A172 (cell line): ENCODE results near the gene RNGTT. TPM values are rescaled to one million over a fixed set of nuclear protein-coding genes. Genes with fewer than 3 reads are reported as not detected.

Source experiments
- DNase-seq: peaks from one replicate; pipeline ENCODE4 v3.0.0-alpha.2; 2015; ENCODE audit warnings: low spot score
- total RNA-seq: library from RNA; depleted of rRNA; stranded (reverse); fragments of >200 nt; shearing (Covaris generic); gene quantifications from 2 replicates; pipeline ENCODE4 v1.2.3, GENCODE V29; 2014

Gene RNGTT
- total RNA-seq, 1 experiment from 2014 or later = 33.7 TPM

DNA sequence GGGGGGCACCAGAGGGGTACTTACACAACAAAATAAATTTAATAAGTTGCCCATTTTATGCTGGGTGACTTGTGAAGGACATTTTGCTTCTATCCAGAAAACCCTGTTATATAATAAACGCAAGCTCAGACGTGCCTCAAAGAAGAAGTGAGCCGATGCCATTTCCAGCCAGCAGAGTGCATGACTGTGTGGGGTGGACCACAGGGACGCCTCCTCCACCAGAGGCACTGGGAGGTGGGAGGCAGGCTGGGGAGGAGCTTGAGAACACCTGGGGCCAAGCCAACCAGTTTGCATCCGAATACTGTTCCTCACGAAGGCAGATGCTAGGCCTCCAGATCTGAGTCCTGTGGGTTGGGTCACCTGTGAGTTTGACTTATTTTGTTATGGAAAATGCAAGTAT lies 363.8 kb downstream of the RNGTT start:
- no peak for DNase-seq

DNA sequence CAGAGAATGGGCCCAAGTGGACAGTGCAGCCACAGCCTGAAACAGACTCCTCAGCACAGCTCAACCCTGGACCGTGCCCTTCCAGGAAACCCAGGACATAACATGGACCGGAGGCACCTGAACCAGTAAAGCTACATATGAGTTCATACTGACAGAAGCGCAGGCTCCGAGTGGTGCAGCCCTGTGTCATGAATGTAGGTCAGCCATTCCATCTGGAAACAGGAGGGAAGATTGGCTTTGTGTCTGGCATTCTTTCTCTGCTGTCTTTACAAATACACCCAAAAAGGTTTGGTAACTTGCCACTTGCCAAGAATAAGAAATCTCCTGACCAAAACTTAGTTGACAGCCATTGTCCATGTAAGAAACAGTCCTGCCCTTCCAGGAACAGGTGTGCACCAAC lies 366.6 kb downstream of the RNGTT start:
- DNase-seq = no peak

DNA sequence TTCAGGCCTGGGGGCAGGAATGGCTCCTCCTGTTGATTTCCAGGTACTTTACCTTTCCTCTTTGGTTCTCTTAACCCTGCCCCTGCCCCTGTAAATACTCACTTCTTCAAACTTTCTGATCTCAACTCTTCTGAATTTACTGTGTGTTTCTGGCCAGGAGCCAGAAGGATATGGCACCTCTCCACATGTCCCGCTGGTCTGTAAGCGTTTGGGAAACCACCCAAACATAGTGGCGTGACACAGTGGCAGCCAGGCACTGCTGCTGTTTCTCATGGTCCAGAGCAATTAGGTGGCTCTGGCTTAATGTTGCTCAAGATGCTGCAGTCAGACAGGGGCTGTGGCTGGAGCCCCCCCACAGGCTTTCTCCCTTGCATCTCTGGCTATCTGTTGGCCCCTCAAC lies 374.5 kb downstream of the RNGTT start:
- no peak for DNase-seq

DNA sequence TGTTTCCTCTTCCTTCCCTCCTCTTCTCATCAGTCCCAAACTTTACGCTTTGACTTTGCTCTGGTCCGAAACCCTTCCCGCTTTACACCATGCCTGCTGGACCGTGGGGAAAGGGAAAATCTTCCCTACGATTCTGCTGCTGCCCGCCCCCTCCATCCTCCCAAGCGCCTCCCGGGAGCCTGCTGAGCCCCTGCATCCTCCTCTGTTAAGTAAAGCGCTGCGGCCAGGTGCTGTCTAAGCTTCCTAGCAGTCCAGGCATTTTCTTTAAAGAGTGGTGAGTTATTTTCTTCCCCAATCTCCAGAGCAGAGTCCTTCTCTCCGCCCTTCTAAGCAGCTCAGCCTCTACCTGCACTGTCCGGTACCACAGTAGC lies 376.3 kb downstream of the RNGTT start:
- no peak for DNase-seq

DNA sequence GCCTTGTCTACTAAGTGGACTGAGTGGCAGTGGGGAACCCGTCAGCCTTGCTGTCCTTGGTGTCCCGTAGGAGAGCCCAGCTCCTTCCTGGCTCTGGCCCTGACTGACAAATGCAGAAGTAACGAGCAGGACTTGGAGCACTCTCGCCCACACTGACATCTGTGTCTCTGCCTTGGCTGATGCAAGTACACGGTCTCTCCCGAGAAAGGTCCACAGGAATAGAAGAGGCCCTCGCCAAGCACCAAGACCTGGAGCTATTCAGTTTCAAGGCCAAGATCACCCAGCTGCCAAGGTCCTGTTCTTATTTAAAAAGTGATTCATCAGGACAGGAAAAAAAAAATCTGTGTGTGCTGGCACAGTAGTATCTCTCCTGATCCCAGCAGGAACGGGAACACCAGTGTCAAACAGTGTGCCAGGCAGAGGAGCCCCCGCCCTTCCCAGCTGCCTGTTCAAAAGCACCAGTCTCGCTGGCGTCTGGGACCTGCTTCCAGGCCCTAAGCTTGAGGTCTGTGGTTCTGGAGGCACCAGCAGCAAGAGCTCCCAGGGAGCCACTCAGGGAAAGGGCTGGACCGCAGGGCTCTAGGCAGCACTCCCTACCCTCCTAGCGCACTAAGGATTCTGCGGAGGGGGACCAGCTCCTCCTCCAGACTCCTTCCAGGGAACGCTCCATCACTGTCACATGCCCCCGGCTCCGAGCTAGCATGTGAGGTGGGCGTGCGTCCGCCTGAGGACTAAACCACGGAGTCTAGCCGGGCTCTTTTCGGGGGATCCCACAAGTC lies 376.9 kb downstream of the RNGTT start:
- no peak for DNase-seq

DNA sequence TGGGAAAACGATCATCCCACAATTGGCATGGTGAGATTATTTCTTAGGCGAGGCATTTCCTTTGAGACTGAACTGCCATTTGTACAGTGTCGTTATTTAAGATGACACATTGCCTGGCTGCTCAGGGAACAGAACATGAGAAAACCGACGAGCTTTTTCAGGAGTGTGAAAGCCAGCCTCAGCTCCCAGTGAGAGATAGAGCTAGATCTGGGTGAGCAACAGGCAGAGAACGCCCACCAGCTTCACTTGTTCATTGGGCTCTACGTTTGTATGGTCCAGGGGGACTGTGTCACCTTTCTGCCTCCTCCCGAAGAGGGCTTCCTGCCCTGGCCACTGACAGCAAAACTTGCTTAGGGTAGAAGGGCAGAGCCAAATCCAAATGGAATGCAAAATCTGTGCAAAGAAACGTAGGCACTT lies 378.1 kb downstream of the RNGTT start:
- DNase-seq = no peak

DNA sequence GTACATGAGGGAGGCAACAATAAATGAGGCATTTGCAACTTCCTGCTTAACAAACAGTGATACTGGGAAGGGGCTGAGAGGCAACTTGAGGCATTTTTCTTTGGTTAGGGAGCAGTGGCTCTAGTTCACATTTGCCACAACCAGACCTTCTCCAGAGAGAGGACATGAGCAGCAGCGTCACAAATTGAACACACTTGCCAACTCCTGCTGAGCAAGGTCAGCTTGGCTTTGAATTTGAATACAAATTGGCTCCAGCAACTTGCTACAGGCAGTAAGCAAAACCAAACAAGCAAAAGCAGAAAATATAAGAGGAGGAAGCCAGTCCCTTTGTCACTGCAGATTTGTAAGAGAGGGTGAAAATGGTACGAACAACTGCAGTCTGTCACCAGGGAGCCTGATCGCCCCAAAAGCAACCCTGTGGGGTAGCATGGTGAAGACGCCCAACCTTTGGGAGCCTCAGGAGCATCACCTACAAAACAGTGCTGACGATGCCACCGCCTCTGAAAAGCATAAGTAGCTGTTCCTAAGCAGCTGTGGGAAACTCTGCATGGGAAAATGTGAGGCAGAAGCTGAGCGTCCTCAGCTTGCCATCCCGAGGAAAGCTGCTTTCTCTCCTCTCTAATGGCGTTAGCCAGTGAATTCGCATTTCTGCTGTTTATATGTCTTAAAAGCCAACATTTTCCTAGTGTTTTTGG lies 378.7 kb downstream of the RNGTT start:
- no peak for DNase-seq

DNA sequence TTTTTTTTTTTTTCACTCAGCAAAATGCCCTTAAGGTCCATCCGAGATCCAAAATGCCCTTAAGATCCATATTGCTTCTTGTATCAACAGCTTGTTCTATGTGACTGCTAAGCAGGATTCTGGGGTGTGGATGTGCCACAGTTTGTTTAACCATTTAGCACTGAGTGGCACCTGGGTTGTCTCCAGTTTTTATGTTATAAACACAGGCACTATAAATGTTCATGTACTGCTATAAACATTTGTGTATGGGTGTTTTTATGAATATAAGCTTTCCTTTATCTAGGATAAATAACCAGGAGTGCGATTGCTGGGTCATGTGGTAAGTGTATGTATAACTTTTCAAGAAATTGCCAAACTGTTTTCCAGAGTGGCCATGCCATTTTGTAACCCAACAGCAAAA lies 386.0 kb downstream of the RNGTT start:
- DNase-seq = no peak

DNA sequence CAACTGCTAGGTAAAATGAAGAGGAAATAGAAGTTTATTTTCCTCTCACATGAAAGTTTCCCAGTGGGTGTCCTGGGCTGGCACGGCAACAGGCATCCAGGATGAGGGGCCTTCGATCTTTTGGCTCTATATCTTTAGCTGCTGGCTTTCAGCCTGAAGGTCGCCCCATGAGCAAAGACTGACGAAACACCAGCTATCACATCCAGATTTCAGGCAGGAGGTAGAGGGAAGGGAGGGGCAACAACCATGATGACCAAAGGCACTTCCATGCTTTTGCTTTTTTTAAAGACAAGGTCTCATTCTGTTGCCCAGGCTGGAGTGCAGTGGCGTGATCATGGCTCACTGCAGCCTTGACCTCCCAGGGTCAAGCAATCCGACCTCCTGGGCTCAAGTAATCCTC lies 387.9 kb downstream of the RNGTT start:
- no peak for DNase-seq

DNA sequence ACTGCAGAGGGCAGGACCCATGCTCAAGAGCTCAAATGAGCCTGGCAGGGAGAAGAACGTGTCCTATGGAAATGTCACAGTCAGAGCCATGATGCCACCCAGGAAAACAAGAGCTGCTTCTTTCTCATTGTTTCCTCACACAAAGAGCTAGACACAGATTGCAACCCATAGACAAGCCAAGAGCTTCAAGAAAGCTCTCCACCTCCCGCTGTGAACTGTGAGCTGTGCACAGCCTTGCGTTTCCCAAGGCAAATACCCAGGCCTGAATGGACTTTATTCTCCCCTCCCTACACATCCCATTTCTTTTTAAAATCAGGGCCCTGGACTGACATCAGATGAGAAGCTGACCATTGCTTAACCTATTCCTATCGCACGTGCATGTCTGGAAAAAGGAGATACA lies 388.8 kb downstream of the RNGTT start:
- DNase-seq = no peak

DNA sequence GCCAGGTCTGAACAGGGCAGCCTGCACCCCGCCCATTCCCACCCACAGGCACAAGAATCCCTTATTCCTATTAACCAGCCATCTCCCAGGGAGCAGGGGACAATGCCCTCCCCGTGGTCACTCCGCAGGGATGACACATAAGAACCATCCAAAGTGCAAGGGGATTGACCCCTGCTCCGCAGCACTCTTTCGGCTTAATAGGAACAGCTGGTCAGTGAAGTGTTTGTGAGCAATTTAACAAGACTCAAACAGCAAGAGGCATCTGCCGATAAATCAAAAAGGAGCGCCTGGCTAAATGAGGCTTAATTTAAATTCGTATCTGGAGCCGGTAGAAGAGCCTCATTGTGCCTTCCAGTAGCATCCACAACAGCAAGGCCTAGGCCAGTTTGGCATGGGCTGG lies 389.4 kb downstream of the RNGTT start:
- no peak for DNase-seq

DNA sequence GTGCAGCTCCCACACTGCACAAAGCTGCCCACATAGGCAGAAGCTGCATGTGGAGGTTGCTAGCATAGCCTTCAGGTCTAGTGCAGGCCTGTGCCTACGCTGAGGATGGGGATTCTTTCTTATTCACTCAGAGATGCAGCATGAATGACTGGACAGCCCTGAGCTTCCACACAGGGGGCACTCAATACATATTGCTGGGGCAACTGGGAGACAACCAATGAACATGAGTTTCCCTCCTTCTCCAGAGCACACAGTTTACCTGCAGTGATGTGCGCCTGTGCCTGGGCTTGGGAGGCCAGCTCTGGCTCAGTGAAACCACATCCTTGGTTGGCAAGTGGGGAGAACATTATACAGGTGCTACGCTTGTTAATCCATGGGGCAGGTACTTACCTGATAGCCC lies 389.9 kb downstream of the RNGTT start:
- no peak for DNase-seq

DNA sequence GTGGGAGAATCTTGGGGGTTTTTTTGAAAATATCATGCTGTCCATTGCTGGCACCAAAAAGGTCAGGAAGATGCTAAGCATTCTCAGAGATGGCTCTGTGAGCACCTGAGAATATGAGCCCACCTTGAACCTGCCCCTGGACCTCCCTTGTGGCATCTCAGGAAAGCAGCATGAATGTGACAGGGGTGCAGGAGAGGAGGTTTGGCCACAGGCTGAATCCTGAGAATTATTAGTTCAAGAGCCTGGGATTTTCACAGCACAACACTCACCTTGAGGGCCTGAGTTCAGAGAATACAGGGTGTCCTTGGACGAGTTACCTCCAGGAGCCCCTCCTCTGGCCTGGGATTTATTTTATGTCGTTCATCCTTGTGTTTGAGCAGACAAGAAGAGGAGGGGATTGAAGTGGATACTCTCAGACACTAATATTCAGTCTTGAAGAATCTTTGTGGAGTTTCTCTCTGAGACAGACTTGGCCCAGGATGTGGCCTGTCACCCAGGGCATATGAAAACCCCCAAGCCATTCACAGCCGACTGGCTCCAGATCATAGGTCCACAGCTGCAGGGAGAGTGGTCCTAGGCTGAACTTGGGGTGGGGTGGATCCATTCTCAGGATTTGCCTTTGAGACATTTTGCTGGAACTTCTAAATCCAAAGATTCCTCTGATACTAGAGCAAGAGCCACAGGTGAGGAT lies 390.8 kb downstream of the RNGTT start:
- DNase-seq = no peak

DNA sequence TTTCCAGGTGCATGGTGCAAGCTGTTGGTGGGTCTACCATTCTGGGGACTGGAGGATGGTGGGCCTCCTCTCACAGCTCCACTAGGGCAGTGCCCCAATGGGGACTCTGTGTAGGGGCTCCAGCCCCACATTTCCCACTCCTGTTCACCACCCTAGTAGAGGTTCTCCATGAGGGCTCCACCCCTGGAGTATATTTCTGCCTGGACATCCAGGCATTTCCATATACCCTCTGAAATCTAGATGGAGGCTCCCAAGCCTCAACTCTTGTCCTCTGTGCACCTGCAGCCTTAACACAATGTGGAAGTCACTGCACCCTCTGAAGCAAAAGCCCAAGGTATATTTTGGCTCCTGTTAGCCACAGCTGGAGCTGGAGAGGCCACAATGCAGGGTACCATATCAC lies 393.5 kb downstream of the RNGTT start:
- no peak for DNase-seq

DNA sequence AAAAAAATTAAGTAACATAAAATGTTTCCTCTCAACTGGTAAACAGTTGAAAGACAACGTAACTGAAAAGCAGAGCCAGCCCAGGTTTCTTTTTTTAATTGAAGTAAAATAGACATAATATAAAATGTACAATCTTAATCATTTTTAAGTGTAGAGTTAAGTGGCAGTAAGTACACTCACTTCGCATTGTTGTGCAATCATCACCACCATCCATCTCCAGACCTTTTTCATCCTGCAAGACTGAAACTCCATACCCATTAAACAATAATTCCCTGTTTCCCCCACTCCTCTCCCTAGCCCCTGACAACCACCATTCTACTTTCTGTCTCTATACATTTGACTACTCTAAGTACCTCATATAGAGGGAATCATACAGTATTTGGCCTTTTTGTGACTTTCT lies 395.7 kb downstream of the RNGTT start:
- DNase-seq = no peak

DNA sequence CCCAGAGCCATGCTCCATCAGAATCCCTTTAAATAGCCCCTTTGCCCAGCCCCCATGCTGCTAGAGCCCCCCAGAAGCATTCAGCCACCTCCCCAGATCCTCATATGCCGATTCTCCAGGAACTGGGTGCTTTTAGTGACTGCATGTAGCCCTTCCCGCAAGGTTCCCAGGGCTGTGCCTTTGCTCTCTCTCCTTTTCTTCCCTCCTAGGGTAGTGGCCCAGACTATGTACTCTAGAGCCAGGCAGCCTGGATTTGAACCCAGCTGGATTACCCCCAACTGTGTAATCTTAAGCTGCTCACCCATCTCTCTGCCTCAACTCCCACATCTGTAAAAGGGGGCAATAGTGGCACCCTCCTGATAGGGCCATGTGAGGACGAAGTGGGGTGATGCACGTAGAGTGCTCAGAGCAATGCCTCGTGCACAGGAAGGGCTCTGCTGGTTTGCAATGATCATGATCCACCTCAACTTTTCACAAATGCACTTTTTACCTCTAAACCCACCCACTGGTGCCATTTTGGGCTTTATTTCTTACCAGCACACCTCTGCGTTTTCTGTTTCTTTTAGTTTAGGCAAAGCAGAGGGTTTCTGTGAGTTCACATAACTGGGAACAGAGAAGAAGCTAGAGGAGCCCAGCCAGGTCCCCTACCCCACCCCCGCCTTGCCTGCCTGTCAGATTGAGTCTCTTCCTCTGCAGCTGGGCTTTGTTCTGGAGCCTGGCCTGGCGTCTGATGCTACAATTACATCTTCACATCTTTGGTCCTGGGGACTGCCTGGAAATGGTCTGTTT lies 396.5 kb downstream of the RNGTT start:
- DNase-seq = no peak

DNA sequence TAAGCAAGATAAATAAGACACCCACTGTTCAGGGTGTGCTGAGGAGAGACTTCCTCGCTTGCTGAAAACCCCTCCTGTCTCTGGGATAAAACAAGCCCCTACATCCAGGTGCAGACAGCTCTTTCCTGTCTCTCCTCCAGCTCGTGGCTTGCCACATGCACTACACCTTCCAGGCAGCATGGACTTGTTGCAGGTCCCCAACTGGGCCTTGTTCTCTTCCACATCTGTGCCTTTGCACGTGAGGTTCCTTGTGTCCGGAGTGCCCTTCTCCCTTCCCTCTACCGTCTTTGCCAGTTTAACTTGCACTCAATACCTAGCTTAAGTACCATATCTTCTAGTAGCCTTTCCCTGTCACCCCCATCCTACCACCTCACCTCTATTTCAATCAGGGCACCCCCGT lies 397.6 kb downstream of the RNGTT start:
- DNase-seq = no peak

DNA sequence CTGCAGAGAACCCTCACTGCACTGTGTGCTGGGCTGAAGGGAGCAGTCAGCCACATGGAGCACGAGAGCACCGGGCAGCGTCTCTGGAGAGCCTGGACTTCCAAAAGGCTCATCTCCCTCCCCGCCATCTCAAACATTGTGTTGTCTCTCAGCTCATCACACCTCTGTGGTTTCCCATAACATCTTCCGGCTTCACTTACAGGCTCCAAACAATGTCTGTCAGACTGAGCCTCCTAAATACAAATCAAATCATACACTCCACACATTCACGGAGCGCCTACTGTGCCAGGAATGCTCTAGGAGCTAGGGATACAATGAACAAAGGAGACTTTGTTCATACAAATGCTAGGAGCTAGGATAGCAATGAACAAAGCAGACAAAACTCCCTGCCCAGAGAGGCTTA lies 398.0 kb downstream of the RNGTT start:
- no peak for DNase-seq

DNA sequence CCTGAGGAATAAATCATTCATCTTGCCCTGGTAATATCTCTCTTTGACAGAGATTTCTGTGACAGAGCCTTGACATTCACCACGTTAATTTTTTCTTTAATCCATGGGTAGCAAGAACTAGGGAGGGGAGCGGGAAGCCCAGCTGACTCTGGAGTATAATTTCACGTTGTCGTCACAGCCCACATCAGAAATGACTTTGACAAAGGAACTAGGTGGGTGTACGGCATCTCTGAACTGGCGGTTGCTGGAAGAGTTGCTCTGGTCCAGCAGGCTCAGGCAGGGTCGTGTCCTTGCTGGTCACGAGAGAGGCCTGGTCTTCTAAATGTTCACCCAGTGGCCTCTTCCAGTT lies 400.2 kb downstream of the RNGTT start:
- no peak for DNase-seq

DNA sequence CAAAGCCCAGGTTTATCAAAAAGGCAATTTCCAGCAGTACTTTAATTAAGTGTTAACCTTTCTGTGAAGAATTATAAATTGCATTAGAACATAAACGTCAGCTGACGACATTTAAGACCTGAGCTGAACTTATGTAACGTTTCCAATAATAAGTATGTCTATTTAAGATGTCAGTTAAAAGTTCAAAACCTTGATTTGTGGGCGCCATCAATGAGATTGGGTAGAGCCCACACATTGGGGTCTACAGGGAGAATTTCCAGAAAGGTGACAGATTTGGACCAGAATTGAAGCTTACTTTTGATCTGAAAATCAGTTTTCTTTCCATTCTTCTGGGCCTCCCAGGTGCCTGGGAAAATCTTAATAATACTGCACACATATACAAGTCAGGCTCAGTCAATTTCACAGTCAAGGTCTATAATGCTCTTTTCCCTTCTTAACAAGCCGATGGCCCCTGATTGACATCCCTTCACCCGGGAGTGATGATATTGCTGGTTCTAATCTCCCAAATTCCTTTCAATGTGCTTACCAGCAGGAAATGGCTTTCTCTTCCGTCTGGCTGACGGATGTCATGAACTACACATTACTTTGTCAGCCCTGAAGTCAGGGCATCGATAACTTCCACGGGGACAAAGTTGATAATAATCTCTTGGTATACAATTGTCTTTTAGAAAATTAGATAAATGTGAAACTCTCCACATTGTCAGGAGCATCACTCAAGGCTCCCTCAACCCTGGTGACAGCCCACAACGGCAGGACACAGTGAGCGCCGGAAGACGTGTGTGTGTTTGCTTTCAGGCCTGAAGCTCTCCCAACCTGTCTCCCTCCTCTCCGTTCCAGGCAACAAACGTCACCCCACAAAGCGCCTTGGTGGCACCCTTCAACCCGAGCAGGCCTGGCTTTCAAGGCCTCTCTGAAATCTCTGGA lies 400.8 kb downstream of the RNGTT start:
- no peak for DNase-seq

DNA sequence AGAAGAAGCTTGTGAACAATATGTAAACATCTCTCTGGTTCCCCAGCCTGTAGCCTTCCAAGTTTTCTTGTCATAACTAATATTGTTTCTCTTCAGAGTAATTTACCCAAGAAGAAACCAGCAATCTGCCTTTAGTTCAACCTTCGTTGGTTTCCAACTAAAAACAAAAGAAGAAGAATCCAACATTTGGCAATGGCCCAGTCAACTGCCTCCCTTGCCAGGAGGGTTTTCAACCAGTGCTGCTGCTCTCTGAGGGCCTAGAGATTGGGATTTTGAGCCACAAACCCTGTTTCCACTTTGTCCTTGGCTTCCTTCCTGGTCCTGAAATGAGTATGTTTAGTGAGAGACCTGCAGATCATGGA lies 401.5 kb downstream of the RNGTT start:
- DNase-seq = no peak
